Mucosa of descending colon (tissue), 3 donors: ENCODE measurements around the gene BORCS8. TPM values are rescaled to one million over a fixed set of nuclear protein-coding genes. Genes with fewer than 3 reads are reported as not detected.

ENCODE experiments used
- ATAC-seq: fragments of 200-7000 bp; cut with Tn5 transposase; one replicate; pipeline ENCODE4 v1.9.1; 2020; ENCODE audit warnings: mild to moderate bottlenecking, moderate library complexity
- DNase-seq, 3 donors: peaks; one replicate each; pipeline ENCODE4 v3.0.0-alpha.2; 2020
- H3K36me3 ChIP-seq: fragments of 200-600 bp; one replicate; pipeline ENCODE4 v1.8.0; 2021; ENCODE audit warnings: low read depth, mild to moderate bottlenecking
- H3K4me1 ChIP-seq: fragments of 200-600 bp; one replicate; pipeline ENCODE4 v1.8.0; 2021; ENCODE audit warnings: low read depth, mild to moderate bottlenecking
- H3K4me3 ChIP-seq: fragments of 200-600 bp; one replicate; pipeline ENCODE4 v1.8.0; 2021; ENCODE audit warnings: mild to moderate bottlenecking
- H3K9me3 ChIP-seq: fragments of 200-600 bp; one replicate; pipeline ENCODE4 v1.8.0; 2021; ENCODE audit warnings: mild to moderate bottlenecking
- intact Hi-C, 2 donors: fragments of 100-400 bp; cut with DNase I in 1 of 2; cut with micrococcal nuclease in 1 of 2; formaldehyde crosslinking; loops; one replicate each; pipeline versions ENCODE4 v1.11.0 to v1.11.1; 2022; cut with DNase I, micrococcal nuclease
- total RNA-seq, 3 donors: library from RNA; stranded (reverse); fragmentation: NEBNext Ultra II Directional in 2 of 3; extraction: Animal tissue kit (Norgen Biotek cat#: 25700) in 2 of 3; gene quantifications; one replicate each; pipeline versions ENCODE4 v1.2.1 to v1.2.4, GENCODE V29; 2021 to 2023
- TF ChIP-seq, protein P1 (sequence below): fragments of 200-600 bp; IDR thresholded peaks from one replicate; pipeline ENCODE4 v1.8.0; 2022; ENCODE audit warnings: antibody characterized with exemption, mild to moderate bottlenecking
- donor health status: DM: no; HTN: no; CAD: no; lungs with moderate emphysema.
- donor health status: DM: no; HTN: no; CAD: no.
- donor health status: DM: no; HTN: yes; CAD: no.

BORCS8 gene
- total RNA-seq, 3 donors from 2014 or later = 29.1 to 41.0 (median 31.8) TPM

DNA sequence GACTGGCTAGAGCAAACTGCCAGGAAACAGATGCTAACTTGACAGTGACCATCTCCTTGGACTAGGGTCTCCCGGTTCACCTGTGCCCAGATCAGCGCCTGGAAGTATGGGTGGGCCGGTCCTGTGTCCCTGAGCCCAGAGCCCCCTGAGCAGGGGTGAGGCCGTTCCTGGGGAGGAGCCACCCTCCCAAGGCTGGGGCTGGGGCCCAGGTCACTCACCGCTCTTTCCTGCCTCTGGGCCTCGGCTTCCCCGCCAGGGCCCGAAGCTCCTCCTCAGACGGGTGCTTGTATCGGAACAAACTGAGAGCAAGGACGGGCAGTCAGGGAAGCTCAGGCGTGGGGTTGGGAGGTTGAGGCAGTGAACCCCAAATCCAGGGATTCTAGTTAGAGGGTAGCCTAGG is 59.0 kb downstream of the BORCS8 start:
- Histone ChIP-seq H3K4me3 (no peak overlapping the region), H3K4me1 (peaks cover 8% of the 10 kb centered on the region), H3K9me3 (peaks cover 7% of the 10 kb centered on the region), H3K36me3 (no peaks in the 10 kb centered on the region)
- DNase-seq (no peak), ATAC-seq (no peak)
- TF ChIP-seq, protein P1, sequence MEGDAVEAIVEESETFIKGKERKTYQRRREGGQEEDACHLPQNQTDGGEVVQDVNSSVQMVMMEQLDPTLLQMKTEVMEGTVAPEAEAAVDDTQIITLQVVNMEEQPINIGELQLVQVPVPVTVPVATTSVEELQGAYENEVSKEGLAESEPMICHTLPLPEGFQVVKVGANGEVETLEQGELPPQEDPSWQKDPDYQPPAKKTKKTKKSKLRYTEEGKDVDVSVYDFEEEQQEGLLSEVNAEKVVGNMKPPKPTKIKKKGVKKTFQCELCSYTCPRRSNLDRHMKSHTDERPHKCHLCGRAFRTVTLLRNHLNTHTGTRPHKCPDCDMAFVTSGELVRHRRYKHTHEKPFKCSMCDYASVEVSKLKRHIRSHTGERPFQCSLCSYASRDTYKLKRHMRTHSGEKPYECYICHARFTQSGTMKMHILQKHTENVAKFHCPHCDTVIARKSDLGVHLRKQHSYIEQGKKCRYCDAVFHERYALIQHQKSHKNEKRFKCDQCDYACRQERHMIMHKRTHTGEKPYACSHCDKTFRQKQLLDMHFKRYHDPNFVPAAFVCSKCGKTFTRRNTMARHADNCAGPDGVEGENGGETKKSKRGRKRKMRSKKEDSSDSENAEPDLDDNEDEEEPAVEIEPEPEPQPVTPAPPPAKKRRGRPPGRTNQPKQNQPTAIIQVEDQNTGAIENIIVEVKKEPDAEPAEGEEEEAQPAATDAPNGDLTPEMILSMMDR = no peak
- intact Hi-C loops = no loop called here

DNA sequence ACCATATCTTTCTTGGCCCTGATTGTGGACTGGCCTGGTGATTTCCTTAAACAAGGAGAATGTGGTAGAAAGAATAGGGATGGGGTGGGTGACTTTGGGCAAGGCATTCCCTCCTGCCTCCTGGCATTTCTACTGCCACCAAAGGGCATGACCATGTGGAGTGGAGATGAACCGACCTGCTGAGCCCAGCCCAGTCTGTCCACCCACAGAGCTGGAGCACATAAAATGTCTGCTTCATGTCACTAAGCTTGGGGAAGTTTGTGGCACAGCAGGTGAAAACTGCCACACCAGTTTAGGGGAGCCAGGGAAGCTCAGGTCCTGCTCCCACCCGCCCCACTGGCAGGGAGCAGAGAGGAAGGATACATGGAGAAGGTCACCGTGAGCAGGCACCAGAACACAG is 60.0 kb downstream of the BORCS8 start:
- intact Hi-C loops = no loop called here
- Histone ChIP-seq H3K9me3 (peaks cover 7% of the 10 kb centered on the region), H3K4me1 (no peaks in the 10 kb centered on the region), H3K36me3 (no peaks in the 10 kb centered on the region), H3K4me3 (no peak overlapping the region)
- DNase-seq (no peak), ATAC-seq (no peak)
- TF ChIP-seq, protein P1 = no peak

Other genes with a start within 250 kb of the BORCS8 start
- gene SUGP2, start 158.6 kb downstream of the BORCS8 start, total RNA-seq = 10 to 100 TPM; 65.4 to 93.4 (median 69.8) TPM
- gene ARMC6, start 158.5 kb downstream of the BORCS8 start, total RNA-seq = 10 to 100 TPM; 18.4 to 20.0 (median 19.3) TPM
- 10 to 100 TPM in 1 of 3 donors, 1 to 10 TPM in 2; 9.4 to 11.7 (median 9.8) TPM for gene SLC25A42, start 128.2 kb downstream of the BORCS8 start, total RNA-seq
- gene TMEM161A, start 53.7 kb downstream of the BORCS8 start, total RNA-seq = 10 to 100 TPM; 14.7 to 23.4 (median 17.6) TPM
- 1 to 10 TPM; 1.5 to 3.0 (median 2.5) TPM for gene MEF2B, start 21.9 kb downstream of the BORCS8 start, total RNA-seq
- gene RFXANK, start 106 bp upstream of the BORCS8 start, total RNA-seq = 10 to 100 TPM; 62.3 to 71.4 (median 64.9) TPM
- gene NR2C2AP, start 11.3 kb upstream of the BORCS8 start, total RNA-seq = 10 to 100 TPM; 12.5 to 14.6 (median 13.4) TPM
- under 1 TPM in 1 of 3 donors, not detected in 2; 0.25 TPM for gene NCAN, start 19.8 kb upstream of the BORCS8 start, total RNA-seq
- 1 to 10 TPM; 4.5 to 9.6 (median 6.4) TPM for gene TM6SF2, start 81.1 kb upstream of the BORCS8 start, total RNA-seq
- gene SUGP1, start 128.4 kb upstream of the BORCS8 start, total RNA-seq = 10 to 100 TPM; 41.0 to 46.7 (median 45.9) TPM
- 10 to 100 TPM; 49.8 to 71.1 (median 70.6) TPM for gene MAU2, start 128.7 kb upstream of the BORCS8 start, total RNA-seq
- gene GATAD2A, start 213.5 kb upstream of the BORCS8 start, total RNA-seq = 100 to 1,000 TPM in 2 of 3 donors, 10 to 100 TPM in 1; 89.3 to 117 (median 107) TPM